Keratinocyte (primary cell): Measurements from ENCODE around the gene TMUB2. TPM values are rescaled to one million over a fixed set of nuclear protein-coding genes. Genes with fewer than 3 reads are reported as not detected.

Experiments used
- DNase-seq: peaks from one replicate; pipeline ENCODE4 v3.0.0-alpha.2; 2011; ENCODE audit warnings: low read depth, missing footprints, low spot score
- FAIRE-seq: peaks from 2 replicates; lab custom pipeline; 2011; peaks lifted over from hg19 to GRCh38; lab: Jason Lieb, UNC
- H2AFZ ChIP-seq: 2 replicates; pipeline ENCODE4 v1.6.0; 2012; ENCODE audit warnings: low read length, control low read depth, inconsistent platforms; ENCODE audit not compliant: control insufficient read depth
- H3K27ac ChIP-seq: 2 replicates; pipeline ENCODE4 v1.5.1; 2011; ENCODE audit warnings: low read length; ENCODE audit not compliant: control insufficient read depth, insufficient read depth
- H3K27me3 ChIP-seq: 3 replicates; pipeline ENCODE4 v1.6.0; 2011; ENCODE audit warnings: low read length; ENCODE audit not compliant: control insufficient read depth, insufficient read depth; ENCODE audit errors: extremely low read depth
- H3K36me3 ChIP-seq, 2 experiments: 2 replicates in 1 of 2; 3 replicates in 1 of 2; pipeline ENCODE4 v1.5.1; 2011; ENCODE audit warnings: low read length in 2 of 2, mild to moderate bottlenecking in 1 of 2; ENCODE audit not compliant: control insufficient read depth in 2 of 2, insufficient read depth in 2 of 2; ENCODE audit errors: extremely low read depth in 1 of 2
- H3K4me1 ChIP-seq: 3 replicates; pipeline ENCODE4 v1.5.1; 2011; ENCODE audit warnings: low read length; ENCODE audit not compliant: control insufficient read depth, insufficient read depth; ENCODE audit errors: extremely low read depth
- H3K4me2 ChIP-seq: 3 replicates; pipeline ENCODE4 v1.6.0; 2011; ENCODE audit warnings: low read depth, low read length; ENCODE audit not compliant: control insufficient read depth, insufficient read depth; ENCODE audit errors: extremely low read depth
- H3K4me3 ChIP-seq, 3 experiments: fragments of 200-600 bp in 1 of 3; sonication (generic) in 1 of 3; 2 replicates in 2 of 3; 3 replicates in 1 of 3; pipeline ENCODE4 v1.5.1; 2011 to 2016; ENCODE audit warnings: low read length in 3 of 3, mild to moderate bottlenecking in 3 of 3, control low read depth in 2 of 3, inconsistent platforms in 1 of 3, low read depth in 1 of 3, mixed read lengths in 1 of 3, mixed run types in 1 of 3, moderate library complexity in 1 of 3; ENCODE audit not compliant: control insufficient read depth in 2 of 3, insufficient read depth in 2 of 3; ENCODE audit errors: extremely low read depth in 1 of 3
- H3K79me2 ChIP-seq: 2 replicates; pipeline ENCODE4 v1.6.0; 2012; ENCODE audit warnings: low read length; ENCODE audit not compliant: control insufficient read depth, insufficient read depth
- H3K9ac ChIP-seq: 3 replicates; pipeline ENCODE4 v1.6.0; 2011; ENCODE audit warnings: low read length; ENCODE audit not compliant: control insufficient read depth, insufficient read depth; ENCODE audit errors: extremely low read depth
- H3K9me1 ChIP-seq: 3 replicates; pipeline ENCODE4 v1.6.0; 2011; ENCODE audit warnings: low read length; ENCODE audit not compliant: control insufficient read depth, insufficient read depth; ENCODE audit errors: extremely low read depth
- H3K9me3 ChIP-seq: 2 replicates; pipeline ENCODE4 v1.5.1; 2012; ENCODE audit warnings: low read depth, low read length; ENCODE audit not compliant: control insufficient read depth
- H4K20me1 ChIP-seq: 3 replicates; pipeline ENCODE4 v1.6.0; 2011; ENCODE audit warnings: low read length; ENCODE audit not compliant: control insufficient read depth, insufficient read depth; ENCODE audit errors: extremely low read depth
- CTCF ChIP-seq, 3 experiments: IDR thresholded peaks in 1 of 3; conservative IDR thresholded peaks in 1 of 3; optimal IDR thresholded peaks in 1 of 3; 2 replicates in 2 of 3; 3 replicates in 1 of 3; pipeline versions ENCODE3 to v1.5.1; 2011; ENCODE audit warnings: low read length in 3 of 3, mild to moderate bottlenecking in 3 of 3, moderate library complexity in 2 of 3, control low read depth in 1 of 3, inconsistent platforms in 1 of 3; ENCODE audit not compliant: insufficient read depth in 2 of 3; ENCODE audit errors: extremely low read depth in 1 of 3
- EZH2 ChIP-seq: IDR thresholded peaks from one replicate; pipeline ENCODE4 v1.6.1; 2012; ENCODE audit warnings: inconsistent platforms, mild to moderate bottlenecking, low read length, moderate library complexity
- dilution Hi-C: fragments of 300-500 bp; cut with MboI; formaldehyde crosslinking; loops from one replicate; pipeline ENCODE4 v1.7.0; 2020; ENCODE audit warnings: low sequenced_read_pairs; ENCODE audit not compliant: extremely low pct_ligation_motif_present
- polyA plus RNA-seq, 5 experiments: library from polyadenylated mRNA; depleted of rRNA in 3 of 5; stranded (reverse) in 3 of 5; stranded (forward) in 1 of 5; unstranded in 1 of 5; fragments of >200 nt; gene quantifications; 1 replicate in 1 of 5; 2 replicates in 3 of 5; 3 replicates in 1 of 5; pipeline versions ENCODE4 v1.2.1 to v1.2.3, GENCODE V29; 2011 to 2012; ENCODE audit warnings: missing spikeins in 2 of 5, low read depth in 1 of 5, low replicate concordance in 1 of 5

Gene TMUB2
- polyA plus RNA-seq, 1 donor (not counting 4 experiments of a cell fraction or from before 2014, with no cell fraction given) = 25.5 TPM

- no peak overlapping the region for H3K9ac ChIP-seq
- no peak for FAIRE-seq
- H3K79me2 ChIP-seq = no peaks in the 10 kb centered on the region
- no peak overlapping the region for H3K4me2 ChIP-seq
- DNase-seq = no peak
- no peaks in the 10 kb centered on the region for H4K20me1 ChIP-seq
- peaks cover 18% of the 10 kb centered on the region for H3K4me1 ChIP-seq
- H3K9me3 ChIP-seq = no peaks in the 10 kb centered on the region
- dilution Hi-C loops = no loop called here
- no peaks in the 10 kb centered on the region for H3K9me1 ChIP-seq
- H3K27me3 ChIP-seq = no peaks in the 10 kb centered on the region
- no peak overlapping the region for H3K4me3 ChIP-seq
- TF ChIP-seq EZH2 (no peak), CTCF (optimal IDR thresholded peaks at IDR 0.05 in 1 of 3, IDR thresholded peaks at IDR 0.05 in 1 of 3, conservative IDR thresholded peaks at IDR 0.05 in 1 of 3; ENCODE audit: extremely low read depth in 1 of 3, insufficient read depth in 2 of 3, low read length in 3 of 3) (no peak)
- no peak overlapping the region for H3K27ac ChIP-seq
- H3K36me3 ChIP-seq = no peaks in the 10 kb centered on the region
- H2AFZ ChIP-seq = no peak overlapping the region
Observed at GRCh38 chr17:44233582-44233981, 46.8 kb downstream of the TMUB2 start.

DNA sequence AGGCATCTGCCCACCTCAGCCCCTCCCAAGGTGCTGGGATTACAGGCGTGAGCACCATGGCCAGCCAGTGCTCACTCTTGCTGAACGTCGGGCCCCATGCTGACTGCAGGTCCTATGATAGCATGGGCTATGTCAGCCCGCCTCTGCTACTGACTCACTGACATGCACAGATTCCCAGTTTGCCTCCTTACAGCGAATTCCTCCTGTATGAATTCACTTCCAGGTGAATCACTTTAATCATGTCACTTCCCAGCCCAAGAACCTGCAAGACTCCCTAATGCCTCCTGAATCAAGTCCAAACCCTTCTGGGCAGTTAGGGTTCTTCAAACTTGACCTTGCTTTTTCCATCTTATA is 48.8 kb downstream of the TMUB2 start:
- Histone ChIP-seq H3K27me3 (no peaks in the 10 kb centered on the region), H3K4me2 (peak overlapping the region; percentile 63), H3K9me1 (no peaks in the 10 kb centered on the region), H3K9ac (peak overlapping the region; percentile 28), H4K20me1 (no peaks in the 10 kb centered on the region), H3K36me3 (no peaks in the 10 kb centered on the region), H3K27ac (peak overlapping the region; percentile 62), H3K4me3 (no peak overlapping the region), H3K4me1 (peaks cover 18% of the 10 kb centered on the region), H3K9me3 (no peaks in the 10 kb centered on the region), H3K79me2 (no peaks in the 10 kb centered on the region), H2AFZ (no peak overlapping the region)
- FAIRE-seq (peak; percentile 97), DNase-seq (peak; percentile 79)
- TF ChIP-seq EZH2 (no peak), CTCF (optimal IDR thresholded peaks at IDR 0.05 in 1 of 3, IDR thresholded peaks at IDR 0.05 in 1 of 3, conservative IDR thresholded peaks at IDR 0.05 in 1 of 3; ENCODE audit: extremely low read depth in 1 of 3, insufficient read depth in 2 of 3, low read length in 3 of 3) (no peak)
- dilution Hi-C loops = no loop called here
